ENCODE measurements around the gene PIEZO2.

The PIEZO2 gene

GRCh38 chr18:11163665-11164064, 14.3 kb upstream of the PIEZO2 start:
- Histone ChIP-seq H3K79me1 (ENCODE audit: low read length) (no peaks in the 10 kb centered on the region), H3K4ac (ENCODE audit: low read depth, low read length) (no peak overlapping the region), H3K9me3 (ENCODE audit: insufficient read depth, low read depth, low read length) (no peaks in the 10 kb centered on the region), H3K27me3 (ENCODE audit: insufficient read depth, low read length) (no peaks in the 10 kb centered on the region), H2BK12ac (ENCODE audit: low read length) (no peak overlapping the region), H4K91ac (ENCODE audit: low read depth, low read length) (no peak overlapping the region), H4K8ac (ENCODE audit: low read depth, low read length) (no peak overlapping the region), H2AFZ (ENCODE audit: insufficient read depth, low read length, poor library complexity) (no peak overlapping the region), H3K36me3 (ENCODE audit: control insufficient read depth in 1 of 2, insufficient read depth in 2 of 2, low read length in 2 of 2) (no peaks in the 10 kb centered on the region), H2BK120ac (ENCODE audit: insufficient read depth, low read length, poor library complexity) (no peak overlapping the region), H3K4me3 (ENCODE audit: low read depth, low read length) (no peak overlapping the region), H3K4me2 (ENCODE audit: low read length) (no peak overlapping the region), H2AK5ac (ENCODE audit: low read length) (no peak overlapping the region), H3K14ac (ENCODE audit: low read length) (no peak overlapping the region), H2BK5ac (ENCODE audit: low read depth, low read length, poor library complexity) (no peak overlapping the region), H3K27ac (ENCODE audit: low read depth, low read length) (no peak overlapping the region), H3K79me2 (ENCODE audit: control insufficient read depth, insufficient read depth, low read length, poor library complexity) (no peaks in the 10 kb centered on the region), H3K18ac (ENCODE audit: low read length) (no peak overlapping the region), H3K23ac (ENCODE audit: low read length) (no peak overlapping the region), H3K9ac (ENCODE audit: low read length) (no peak overlapping the region), H4K12ac (ENCODE audit: low read depth, low read length) (no peak overlapping the region), H3K4me1 (ENCODE audit: control insufficient read depth in 1 of 2, insufficient read depth in 2 of 2, low read length in 2 of 2) (no peaks in the 10 kb centered on the region)
- no peak for DNase-seq
- WGBS (ENCODE audit: extremely low coverage, insufficient coverage, insufficient read length): no CpG with 5 or more reads among the region's 18 CpGs

- Histone ChIP-seq H2BK12ac (ENCODE audit: low read length) (no peak overlapping the region), H3K4me1 (ENCODE audit: control insufficient read depth in 1 of 2, insufficient read depth in 2 of 2, low read length in 2 of 2) (no peaks in the 10 kb centered on the region), H3K4ac (ENCODE audit: low read depth, low read length) (no peak overlapping the region), H3K9me3 (ENCODE audit: insufficient read depth, low read depth, low read length) (no peaks in the 10 kb centered on the region), H3K18ac (ENCODE audit: low read length) (no peak overlapping the region), H4K91ac (ENCODE audit: low read depth, low read length) (no peak overlapping the region), H2AFZ (ENCODE audit: insufficient read depth, low read length, poor library complexity) (no peak overlapping the region), H3K4me3 (ENCODE audit: low read depth, low read length) (no peak overlapping the region), H4K8ac (ENCODE audit: low read depth, low read length) (no peak overlapping the region), H2BK5ac (ENCODE audit: low read depth, low read length, poor library complexity) (no peak overlapping the region), H2BK120ac (ENCODE audit: insufficient read depth, low read length, poor library complexity) (no peak overlapping the region), H3K14ac (ENCODE audit: low read length) (no peak overlapping the region), H3K79me1 (ENCODE audit: low read length) (no peaks in the 10 kb centered on the region), H4K12ac (ENCODE audit: low read depth, low read length) (no peak overlapping the region), H3K27ac (ENCODE audit: low read depth, low read length) (no peak overlapping the region), H3K36me3 (ENCODE audit: control insufficient read depth in 1 of 2, insufficient read depth in 2 of 2, low read length in 2 of 2) (no peaks in the 10 kb centered on the region), H3K79me2 (ENCODE audit: control insufficient read depth, insufficient read depth, low read length, poor library complexity) (no peaks in the 10 kb centered on the region), H2AK5ac (ENCODE audit: low read length) (no peak overlapping the region), H3K4me2 (ENCODE audit: low read length) (no peak overlapping the region), H3K9ac (ENCODE audit: low read length) (no peak overlapping the region), H3K27me3 (ENCODE audit: insufficient read depth, low read length) (no peaks in the 10 kb centered on the region), H3K23ac (ENCODE audit: low read length) (no peak overlapping the region)
- no CpG with 5 or more reads among the region's 5 CpGs for WGBS (ENCODE audit: extremely low coverage, insufficient coverage, insufficient read length)
- no peak for DNase-seq
Measured at GRCh38 chr18:11162889-11163288, 13.5 kb upstream of the PIEZO2 start.

- Histone ChIP-seq H3K4me3 (ENCODE audit: low read depth, low read length) (no peak overlapping the region), H2AFZ (ENCODE audit: insufficient read depth, low read length, poor library complexity) (no peak overlapping the region), H3K9me3 (ENCODE audit: insufficient read depth, low read depth, low read length) (no peaks in the 10 kb centered on the region), H4K91ac (ENCODE audit: low read depth, low read length) (no peak overlapping the region), H2AK5ac (ENCODE audit: low read length) (no peak overlapping the region), H3K23ac (ENCODE audit: low read length) (no peak overlapping the region), H3K27ac (ENCODE audit: low read depth, low read length) (no peak overlapping the region), H3K4ac (ENCODE audit: low read depth, low read length) (no peak overlapping the region), H4K8ac (ENCODE audit: low read depth, low read length) (no peak overlapping the region), H3K18ac (ENCODE audit: low read length) (no peak overlapping the region), H2BK12ac (ENCODE audit: low read length) (no peak overlapping the region), H4K12ac (ENCODE audit: low read depth, low read length) (no peak overlapping the region), H3K9ac (ENCODE audit: low read length) (no peak overlapping the region), H3K79me2 (ENCODE audit: control insufficient read depth, insufficient read depth, low read length, poor library complexity) (no peaks in the 10 kb centered on the region), H3K4me1 (ENCODE audit: control insufficient read depth in 1 of 2, insufficient read depth in 2 of 2, low read length in 2 of 2) (no peaks in the 10 kb centered on the region), H3K14ac (ENCODE audit: low read length) (no peak overlapping the region), H3K4me2 (ENCODE audit: low read length) (no peak overlapping the region), H3K79me1 (ENCODE audit: low read length) (no peaks in the 10 kb centered on the region), H2BK120ac (ENCODE audit: insufficient read depth, low read length, poor library complexity) (no peak overlapping the region), H3K27me3 (ENCODE audit: insufficient read depth, low read length) (no peaks in the 10 kb centered on the region), H2BK5ac (ENCODE audit: low read depth, low read length, poor library complexity) (no peak overlapping the region), H3K36me3 (ENCODE audit: control insufficient read depth in 1 of 2, insufficient read depth in 2 of 2, low read length in 2 of 2) (no peaks in the 10 kb centered on the region)
- no peak for DNase-seq
- WGBS (ENCODE audit: extremely low coverage, insufficient coverage, insufficient read length): no CpG with 5 or more reads among the region's 3 CpGs
Measured at GRCh38 chr18:11162462-11162861, 13.1 kb upstream of the PIEZO2 start.

- no peaks in the 10 kb centered on the region for H3K27me3 ChIP-seq (ENCODE audit: insufficient read depth, low read length)
- no peak overlapping the region for H3K9ac ChIP-seq (ENCODE audit: low read length)
- no peak overlapping the region for H3K4ac ChIP-seq (ENCODE audit: low read depth, low read length)
- WGBS (ENCODE audit: extremely low coverage, insufficient coverage, insufficient read length): no CpG with 5 or more reads among the region's 2 CpGs
- no peak for DNase-seq
- H2BK5ac ChIP-seq (ENCODE audit: low read depth, low read length, poor library complexity): no peak overlapping the region
- no peak overlapping the region for H4K91ac ChIP-seq (ENCODE audit: low read depth, low read length)
- H2AFZ ChIP-seq (ENCODE audit: insufficient read depth, low read length, poor library complexity): no peak overlapping the region
- H3K4me3 ChIP-seq (ENCODE audit: low read depth, low read length): no peak overlapping the region
- H3K9me3 ChIP-seq (ENCODE audit: insufficient read depth, low read depth, low read length): no peaks in the 10 kb centered on the region
- no peaks in the 10 kb centered on the region for H3K79me1 ChIP-seq (ENCODE audit: low read length)
- no peak overlapping the region for H2BK120ac ChIP-seq (ENCODE audit: insufficient read depth, low read length, poor library complexity)
- H3K36me3 ChIP-seq (ENCODE audit: control insufficient read depth in 1 of 2, insufficient read depth in 2 of 2, low read length in 2 of 2): no peaks in the 10 kb centered on the region
- no peak overlapping the region for H2AK5ac ChIP-seq (ENCODE audit: low read length)
- H3K27ac ChIP-seq (ENCODE audit: low read depth, low read length): no peak overlapping the region
- H3K4me1 ChIP-seq (ENCODE audit: control insufficient read depth in 1 of 2, insufficient read depth in 2 of 2, low read length in 2 of 2): no peaks in the 10 kb centered on the region
- H4K12ac ChIP-seq (ENCODE audit: low read depth, low read length): no peak overlapping the region
- H3K18ac ChIP-seq (ENCODE audit: low read length): no peak overlapping the region
- no peaks in the 10 kb centered on the region for H3K79me2 ChIP-seq (ENCODE audit: control insufficient read depth, insufficient read depth, low read length, poor library complexity)
- no peak overlapping the region for H3K4me2 ChIP-seq (ENCODE audit: low read length)
- no peak overlapping the region for H3K23ac ChIP-seq (ENCODE audit: low read length)
- no peak overlapping the region for H4K8ac ChIP-seq (ENCODE audit: low read depth, low read length)
- no peak overlapping the region for H2BK12ac ChIP-seq (ENCODE audit: low read length)
- no peak overlapping the region for H3K14ac ChIP-seq (ENCODE audit: low read length)
Measured at GRCh38 chr18:11160313-11160712, 10.9 kb upstream of the PIEZO2 start.
